Measurements from ENCODE around the gene SDF4.

The SDF4 gene

DNA sequence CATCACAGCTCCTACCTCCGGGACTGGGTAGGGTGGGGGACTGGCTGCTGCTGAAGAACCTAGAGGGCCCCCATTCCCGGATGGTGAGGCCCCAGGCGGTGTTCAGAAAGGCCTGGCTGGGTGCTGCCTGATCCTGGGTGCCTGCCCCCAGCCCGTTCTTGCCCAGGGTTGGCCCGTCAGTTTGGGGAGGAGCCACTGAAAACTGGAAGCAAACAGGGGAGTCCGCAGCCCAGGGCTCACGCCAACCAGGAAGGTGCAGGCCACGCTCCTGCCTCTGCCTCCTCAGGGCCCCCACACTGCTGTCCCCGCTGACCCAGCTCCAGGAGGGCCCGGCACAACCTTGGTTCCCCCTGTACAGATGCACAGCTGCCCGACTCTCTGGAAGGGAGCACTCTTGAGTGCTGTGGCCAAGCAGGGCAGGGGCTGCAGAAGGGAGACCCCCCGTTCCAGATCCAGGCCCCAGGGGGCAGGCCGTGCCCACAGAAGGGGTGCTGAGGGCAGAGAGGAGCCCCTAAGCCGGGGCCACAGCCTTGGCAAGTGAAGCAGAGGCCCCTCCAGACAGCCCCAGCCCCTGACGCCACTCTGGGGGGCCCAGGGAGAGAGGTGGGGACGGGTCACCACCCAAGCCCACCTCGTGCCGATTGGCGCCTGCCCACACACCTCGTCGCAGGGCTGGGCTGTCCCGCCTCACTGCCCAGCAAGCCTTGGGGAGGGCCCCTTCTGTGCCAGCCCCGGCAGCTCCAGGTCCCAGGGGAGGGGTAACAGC, 9.2 kb upstream of the SDF4 start:
- DNase-seq, result no peak

DNA sequence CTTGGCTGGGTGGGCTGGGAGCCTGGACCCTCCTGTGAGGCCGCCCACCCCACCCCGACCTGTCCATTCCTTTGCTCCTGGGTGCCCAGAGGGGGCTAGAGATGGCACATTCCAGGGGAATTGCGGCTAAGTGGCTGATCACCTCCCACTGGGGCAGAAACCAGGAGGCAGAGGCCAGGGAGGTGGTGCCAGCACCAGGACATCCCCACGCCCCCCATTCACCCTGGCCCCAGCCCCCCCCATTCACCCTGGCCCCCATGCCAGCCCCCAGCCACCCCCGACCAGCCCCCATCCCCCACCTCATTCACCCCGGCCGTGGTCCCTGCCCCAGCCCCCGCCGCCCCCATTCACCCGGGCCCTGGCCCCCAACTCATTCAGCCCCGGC, 8.5 kb upstream of the SDF4 start:
- DNase-seq, result no peak

DNA sequence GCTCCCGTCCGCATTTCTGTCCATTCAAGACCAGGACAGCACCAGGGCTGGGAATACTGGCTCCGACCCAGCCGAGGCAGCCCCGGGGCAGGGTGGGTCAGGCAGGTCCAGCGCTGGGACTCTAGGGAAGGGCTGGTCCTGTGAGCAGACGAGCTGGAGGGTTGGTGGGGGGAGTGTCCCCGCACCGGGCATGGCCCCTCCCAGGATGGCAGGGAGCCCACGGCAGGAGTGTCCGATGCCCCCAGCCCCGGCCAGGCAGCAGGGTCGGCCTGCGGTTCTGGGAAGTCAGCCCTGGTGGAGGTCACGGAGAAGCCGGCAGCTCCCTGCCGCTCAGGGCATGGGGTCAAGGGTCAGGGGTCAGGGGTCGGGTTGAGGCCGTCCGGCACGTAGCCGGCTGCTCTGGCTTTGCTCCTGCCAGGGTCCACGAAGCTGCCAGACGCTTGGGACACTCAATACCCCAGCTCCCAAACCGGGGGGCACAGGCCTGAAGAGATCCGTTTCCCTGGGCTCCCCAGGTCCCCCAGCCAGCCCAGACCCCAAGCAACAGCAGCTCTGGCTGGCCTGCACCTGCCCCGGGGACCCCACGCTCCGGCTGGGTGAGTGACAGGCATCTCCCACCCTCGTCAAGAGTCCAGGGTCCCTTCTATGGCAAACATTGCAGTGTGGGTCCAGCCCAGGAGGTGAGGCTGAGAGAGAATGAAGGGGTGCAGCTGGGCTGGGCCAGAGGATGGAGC, 8.0 kb upstream of the SDF4 start:
- DNase-seq, result no peak

DNA sequence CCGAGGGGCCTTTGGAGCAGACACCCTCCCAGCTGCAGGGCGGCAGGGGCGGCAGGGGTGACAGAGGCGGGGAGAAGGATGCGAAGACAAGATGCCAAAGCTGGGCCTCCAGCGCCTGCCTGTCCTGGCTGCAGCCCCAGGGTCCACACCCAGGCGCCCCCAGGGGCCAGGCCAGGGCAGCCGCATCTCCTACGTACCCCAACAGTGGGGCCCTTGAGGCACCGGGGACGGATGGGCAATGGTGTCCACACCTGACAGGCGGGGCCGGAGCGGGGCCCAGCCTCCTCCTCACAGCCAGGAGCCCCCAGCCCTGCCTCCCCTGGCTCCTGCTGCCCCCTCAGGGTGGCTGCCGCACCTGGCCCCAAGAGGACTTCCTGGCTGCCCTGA, 7.4 kb upstream of the SDF4 start:
- no peak for DNase-seq

DNA sequence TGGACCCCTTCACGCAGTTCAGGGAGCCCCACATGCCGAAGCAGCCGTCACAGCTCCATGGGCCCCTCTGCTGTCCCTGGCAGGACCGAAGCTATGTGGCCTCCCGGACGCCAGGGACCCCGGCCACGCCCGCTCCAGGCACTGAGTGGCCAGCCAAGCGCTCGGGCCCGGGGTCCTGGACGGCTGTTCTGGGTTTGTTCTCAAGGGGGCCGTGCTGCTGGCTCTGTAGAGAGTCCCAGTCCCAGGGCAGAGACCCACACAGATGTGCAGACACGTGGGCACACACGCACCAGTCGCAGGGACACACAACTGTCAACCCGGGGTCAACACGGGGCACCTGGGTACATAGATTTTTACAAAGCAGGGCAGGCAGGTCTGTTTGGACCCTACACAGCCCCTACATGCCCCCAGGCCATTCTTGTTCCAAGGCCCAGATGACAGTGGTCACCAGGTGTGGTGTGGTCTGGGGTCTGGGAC, 6.9 kb upstream of the SDF4 start:
- DNase-seq, result no peak

DNA sequence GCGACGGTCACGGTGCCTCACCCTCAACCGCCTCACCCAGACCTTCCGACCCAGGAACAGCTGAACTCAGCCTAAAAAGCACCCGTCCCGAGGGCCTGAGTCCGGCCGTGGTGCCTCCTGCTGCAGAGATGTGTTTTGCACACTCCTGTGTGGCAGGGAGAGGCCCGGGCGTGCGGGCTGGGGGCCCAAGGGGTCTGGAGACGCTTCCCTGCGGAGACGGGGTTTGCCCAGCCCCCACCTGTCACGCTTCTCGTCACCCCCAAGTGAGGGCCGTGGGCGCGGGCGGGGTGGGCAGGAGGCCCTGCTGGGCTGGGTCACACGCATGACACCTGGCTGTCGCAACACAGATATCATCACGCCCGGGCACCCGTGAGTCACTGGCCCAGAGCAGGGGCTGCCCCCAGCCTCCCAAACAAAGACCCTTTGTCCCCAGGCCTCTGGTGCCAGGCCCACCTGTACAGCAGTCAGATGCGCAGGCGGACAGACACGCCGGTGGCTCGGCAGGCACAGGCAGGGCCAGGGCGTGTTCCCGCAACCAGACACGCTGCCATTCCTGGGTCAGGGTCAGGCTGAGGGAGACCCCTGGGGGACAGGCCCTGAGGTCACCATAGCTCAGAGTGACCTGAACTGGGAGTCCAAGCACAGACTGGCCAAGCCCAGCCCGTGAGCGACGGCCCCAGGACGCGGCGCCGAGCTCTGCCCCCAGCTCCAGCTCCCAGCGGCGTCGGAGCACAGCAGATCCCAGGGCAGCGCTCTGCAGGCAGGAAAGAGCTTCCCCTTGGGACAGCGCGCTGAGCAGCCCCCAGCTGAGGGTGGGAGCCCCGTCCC, 6.3 kb upstream of the SDF4 start:
- no peak for DNase-seq

DNA sequence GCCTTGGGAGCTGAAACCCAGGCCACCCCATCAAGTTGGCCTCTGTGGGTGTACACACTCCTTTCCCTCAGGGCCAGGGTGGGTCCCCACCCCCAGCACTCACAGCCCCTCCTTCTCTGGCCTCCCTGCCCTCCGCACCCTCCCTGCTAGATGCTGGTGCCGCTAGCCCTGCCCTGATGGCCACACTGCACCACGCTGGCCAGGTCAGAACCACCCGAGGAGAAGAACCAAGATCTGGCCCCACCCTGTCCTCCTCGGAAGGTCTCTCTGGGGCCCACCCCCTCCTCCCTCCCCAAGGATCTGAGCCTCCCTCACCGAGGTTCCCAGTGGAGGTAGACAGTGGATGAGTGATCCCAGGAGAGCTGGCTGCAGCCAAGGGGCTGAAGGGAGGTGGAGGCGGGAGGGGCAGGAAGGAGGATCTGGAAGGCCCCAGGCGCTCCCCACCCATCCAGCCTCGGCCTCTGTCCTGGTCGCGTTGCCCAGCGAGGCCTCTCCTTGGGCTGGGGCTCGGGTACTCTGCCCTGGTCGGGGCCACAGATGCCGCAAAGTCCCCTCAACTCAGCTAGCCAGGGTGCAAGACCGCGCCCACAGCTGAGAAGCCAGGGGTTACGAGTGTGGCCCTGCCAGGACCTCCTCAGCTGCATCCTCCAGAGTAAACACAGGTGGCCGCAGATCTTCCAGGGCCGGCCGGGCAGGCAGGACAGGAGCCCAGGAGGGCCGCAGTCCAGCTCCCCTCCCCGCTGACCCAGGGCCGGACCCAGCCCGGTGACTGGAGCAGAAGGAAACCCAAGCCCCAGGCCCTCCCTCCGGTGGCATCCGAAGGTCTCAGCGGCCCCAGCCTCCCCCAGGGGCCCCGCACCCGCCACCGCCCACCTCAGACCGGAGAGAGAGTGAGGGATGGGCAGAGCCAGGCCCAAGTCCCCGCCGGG, 5.4 kb upstream of the SDF4 start:
- DNase-seq, result no peak

DNA sequence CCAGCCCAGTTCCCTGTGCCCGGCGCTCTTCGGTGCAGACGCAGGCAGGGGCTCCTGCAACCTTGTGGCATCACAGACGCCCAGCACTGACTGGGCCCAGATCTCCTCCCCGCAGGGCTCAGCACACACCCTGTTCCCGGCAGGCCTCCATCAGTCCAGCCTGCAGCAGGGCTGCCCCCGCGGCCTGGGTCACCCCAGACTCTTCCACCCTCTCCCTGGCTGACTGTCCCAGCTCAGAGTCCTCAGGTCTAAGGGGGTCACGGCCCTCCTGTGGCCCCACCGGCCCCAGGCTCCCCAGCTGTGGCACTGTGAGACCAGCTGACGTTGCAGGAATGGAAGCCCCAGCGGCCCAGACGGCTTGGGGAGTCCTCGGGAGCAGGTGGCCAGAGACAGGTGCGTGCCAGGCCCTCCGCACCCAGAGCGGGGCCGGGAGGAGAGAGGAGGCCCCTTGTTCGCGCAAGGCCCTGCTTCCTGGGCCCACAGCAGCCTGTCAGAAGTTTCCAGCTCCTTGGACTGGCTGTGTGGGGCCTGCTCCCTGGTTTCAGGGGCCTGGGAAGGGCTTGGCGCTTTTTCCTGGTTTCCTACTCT, 4.5 kb upstream of the SDF4 start:
- DNase-seq, result no peak

DNA sequence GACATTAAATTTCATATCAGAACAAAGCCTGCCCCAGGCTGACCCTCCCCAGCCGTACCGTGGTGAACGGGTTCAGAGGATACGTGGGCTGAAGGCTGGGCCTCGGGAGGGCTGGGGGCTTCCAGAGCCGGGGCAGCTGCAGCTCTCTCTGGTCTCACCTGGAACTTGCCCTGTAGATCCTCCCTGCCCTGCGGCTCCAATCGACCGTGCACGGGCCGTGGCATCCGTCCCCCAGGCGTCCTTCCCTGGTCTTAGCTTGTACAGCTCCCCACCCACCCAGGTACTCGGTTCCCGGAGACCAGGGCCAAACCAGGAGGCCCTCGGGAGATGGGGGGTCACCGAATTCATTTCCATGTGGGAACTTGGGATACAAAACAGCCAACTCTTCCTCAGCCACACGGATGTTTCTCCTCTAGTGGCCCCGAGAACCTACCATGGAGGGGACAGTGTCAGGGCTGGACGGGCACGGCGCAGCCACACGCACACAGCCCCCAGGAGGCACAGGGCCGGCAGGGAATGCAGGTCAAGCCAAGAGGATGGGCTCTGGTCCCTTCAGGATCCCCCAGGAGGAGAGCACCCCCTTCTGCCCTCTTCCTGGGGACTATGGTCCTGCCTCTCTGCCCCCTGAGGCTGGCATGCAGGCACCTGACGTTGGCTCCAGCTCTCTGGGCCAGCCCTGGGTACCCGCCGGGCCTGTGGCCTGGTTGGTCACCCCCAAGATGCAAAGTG, 3.4 kb upstream of the SDF4 start:
- DNase-seq, result no peak

DNA sequence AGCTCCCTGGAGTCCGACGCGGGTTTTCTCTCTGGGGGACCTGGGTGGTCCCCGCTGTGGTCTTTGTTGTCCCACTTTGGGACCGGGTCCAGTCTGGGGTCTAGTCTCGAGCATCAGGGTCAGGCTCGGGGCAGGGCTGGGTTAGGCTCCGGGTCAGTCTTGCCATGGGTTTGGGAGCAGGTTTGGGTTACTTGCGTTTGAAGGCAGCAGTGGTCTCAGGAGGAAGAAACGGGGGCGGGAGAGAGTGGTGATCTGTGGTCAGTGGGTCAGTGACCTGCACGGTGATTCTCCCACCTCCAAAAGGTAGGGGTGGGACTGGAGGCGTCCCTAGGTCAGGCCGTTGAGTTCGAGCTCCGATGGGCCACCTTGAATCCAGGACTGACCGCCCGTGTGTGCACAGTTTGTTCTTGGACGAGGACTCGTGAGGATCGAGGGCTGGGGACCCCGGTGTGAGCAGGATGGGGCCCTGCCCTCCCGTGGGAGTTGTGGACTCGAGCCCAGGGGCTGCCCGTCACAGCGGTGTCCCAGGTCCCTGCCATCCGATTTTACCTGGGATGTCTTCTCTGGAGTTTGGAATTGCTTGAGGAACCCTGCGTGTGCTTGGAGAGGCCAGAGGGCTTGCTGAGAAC, 2.5 kb upstream of the SDF4 start:
- DNase-seq, result no peak

DNA sequence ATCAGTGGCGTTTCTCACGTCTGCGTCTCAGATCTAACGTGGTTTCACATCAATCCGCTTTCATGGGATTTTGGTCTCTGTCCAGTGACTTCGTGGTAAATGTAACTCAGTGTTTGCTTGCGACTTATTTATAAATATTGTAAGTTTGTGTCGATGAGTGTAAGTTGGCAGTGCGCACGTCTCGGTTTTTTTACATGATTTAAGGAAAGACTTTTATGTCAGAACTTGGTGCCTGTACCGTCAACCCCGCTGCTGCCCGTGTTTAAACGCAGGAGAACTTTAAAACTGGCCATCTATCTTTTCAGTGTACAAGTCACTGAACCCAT, 1.7 kb upstream of the SDF4 start:
- no peak for DNase-seq

DNA sequence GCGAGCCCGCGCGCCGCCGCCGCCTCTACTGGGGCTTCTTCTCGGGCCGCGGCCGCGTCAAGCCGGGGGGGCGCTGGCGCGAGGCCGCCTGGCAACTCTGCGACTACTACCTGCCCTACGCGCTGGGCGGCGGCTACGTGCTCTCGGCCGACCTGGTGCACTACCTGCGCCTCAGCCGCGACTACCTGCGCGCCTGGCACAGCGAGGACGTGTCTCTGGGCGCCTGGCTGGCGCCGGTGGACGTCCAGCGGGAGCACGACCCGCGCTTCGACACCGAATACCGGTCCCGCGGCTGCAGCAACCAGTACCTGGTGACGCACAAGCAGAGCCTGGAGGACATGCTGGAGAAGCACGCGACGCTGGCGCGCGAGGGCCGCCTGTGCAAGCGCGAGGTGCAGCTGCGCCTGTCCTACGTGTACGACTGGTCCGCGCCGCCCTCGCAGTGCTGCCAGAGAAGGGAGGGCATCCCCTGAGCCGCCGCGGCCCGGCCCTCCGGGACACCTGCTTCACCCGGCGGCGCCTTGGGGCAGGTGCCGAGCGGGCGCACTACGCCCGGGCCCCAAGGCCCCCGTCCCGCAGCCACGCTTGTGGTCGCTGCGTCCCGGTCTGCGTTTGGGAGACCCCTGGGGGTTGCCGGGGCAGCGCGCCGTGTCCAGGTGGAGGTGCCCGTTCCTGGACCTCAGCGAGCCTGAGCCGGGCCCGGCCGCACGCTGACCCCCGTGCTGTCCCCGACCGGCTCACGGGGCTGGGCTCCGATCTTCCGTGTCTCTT, 1.2 kb upstream of the SDF4 start:
- DNase-seq, result no peak

DNA sequence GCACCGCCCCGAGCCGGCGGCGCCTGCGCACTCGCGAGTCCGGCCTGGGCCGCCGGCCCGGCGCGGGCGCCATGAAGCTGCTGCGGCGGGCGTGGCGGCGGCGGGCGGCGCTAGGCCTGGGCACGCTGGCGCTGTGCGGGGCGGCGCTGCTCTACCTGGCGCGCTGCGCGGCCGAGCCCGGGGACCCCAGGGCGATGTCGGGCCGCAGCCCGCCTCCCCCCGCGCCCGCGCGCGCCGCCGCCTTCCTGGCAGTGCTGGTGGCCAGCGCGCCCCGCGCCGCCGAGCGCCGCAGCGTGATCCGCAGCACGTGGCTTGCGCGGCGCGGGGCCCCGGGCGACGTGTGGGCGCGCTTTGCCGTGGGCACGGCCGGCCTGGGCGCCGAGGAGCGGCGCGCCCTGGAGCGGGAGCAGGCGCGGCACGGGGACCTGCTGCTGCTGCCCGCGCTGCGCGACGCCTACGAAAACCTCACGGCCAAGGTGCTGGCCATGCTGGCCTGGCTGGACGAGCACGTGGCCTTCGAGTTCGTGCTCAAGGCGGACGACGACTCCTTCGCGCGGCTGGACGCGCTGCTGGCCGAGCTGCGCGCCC, 501 bp upstream of the SDF4 start, which contains the start of gene B3GALT6:
TSS of gene B3GALT6 (plus strand) at position 30 of the 588 bp plus-strand sequence. CDS start at position 72, 42 bp downstream.
- no peak for DNase-seq

DNA sequence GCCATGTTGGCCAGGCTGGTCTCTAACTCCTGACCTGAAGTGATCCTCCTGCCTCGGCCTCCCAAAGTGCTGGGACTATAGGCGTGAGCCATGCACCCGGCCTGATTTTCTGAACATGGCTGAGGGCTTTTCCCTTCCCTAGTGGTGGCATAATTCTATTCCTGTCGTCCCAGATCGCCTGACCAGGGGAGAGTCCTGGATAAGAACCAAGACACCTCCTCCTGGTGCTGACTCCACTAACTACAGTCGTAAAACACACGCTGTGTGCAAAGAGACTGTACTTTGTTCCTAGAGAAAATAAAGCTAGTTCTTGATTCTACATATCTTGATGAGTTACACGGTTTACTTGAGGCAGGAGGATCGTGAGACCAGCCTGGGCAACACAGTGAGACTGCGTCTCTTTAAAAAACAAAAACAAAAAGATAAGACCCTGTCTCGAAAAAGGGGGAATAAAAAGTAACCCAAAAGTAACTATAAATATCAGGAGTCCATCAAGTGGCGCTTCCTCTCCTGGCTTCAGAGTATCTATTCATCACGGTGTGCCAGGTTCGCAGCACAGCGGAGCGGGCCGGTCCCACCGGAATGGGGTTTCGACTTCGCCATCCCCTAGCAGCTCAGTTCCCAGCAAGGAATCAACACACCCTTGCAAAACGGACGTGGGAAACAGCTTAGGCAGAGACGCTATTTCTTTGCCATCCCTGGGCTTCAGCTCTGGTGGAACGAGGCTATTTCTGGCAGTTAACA, 973 bp downstream of the SDF4 start:
- no peak for DNase-seq

DNA sequence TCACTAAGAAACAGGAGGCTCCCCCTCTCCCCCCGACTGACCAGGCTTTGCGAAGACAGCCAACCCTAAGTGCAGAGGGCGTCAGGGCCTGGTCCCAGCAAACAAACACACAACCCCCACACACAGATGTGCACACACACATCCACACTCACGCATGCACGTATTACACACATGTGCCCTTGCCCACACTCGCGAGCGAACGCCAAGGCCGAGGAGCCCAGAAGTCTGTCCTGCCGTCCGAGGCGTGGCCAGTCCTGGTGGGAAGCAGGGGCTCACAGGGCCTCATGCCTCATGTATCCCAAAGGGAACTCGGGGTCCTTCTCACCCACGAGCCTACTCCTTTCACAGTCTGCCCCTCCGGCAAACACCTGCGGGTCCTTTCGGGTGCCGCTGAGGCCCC, 2.0 kb downstream of the SDF4 start:
- DNase-seq, result no peak

DNA sequence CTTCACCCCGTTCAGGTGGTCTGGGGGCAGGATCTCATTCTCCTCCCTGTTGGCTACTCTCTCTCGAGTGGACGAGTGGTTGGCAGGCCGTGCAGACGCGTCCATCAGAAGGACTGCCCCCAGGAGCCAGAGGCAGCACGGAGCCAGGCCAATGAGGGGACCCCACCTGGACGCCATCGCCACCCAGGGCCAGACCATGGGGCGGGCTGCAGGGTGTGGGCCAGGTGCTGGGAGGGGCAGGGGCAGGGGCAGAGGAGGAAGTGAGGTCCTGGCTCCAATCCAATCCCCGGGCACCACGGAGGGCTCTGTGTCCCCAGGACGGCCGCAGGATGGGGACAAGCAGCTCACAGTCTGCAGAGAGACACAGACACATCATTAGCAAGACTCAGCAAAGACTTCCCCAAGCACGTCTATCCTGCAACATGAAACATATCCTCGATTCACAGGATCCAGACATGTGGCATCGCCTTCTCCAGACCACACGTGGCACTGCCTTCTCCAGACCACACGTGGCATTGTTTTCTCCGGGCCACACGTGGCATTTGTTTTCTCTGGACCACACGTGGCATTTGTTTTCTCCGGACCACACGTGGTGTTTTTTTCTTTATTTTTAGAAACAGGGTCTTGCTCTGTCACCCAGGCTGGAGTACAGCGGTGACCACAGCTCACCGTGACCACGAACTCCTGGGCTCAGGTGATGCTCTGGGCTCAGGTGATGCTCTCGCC, 3.0 kb downstream of the SDF4 start:
- no peak for DNase-seq

DNA sequence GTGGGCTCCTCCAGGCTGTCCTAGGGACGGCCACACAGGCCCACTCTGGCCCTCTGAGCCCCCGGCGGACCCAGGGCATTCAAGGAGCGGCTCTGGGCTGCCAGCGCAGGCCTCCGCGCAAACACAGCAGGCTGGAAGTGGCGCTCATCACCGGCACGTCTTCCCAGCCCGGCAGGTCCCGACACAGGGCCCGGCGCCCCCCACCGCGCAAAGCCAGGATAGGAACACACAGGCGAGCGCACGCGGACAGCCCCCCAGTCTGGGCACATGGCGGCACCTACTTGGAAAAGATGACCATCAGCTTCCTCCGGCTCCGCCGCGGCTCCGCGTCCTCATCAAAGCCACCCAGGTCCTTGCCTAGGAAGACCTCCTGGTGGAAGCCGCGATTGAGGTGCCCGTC, 3.6 kb downstream of the SDF4 start:
- DNase-seq, result no peak

DNA sequence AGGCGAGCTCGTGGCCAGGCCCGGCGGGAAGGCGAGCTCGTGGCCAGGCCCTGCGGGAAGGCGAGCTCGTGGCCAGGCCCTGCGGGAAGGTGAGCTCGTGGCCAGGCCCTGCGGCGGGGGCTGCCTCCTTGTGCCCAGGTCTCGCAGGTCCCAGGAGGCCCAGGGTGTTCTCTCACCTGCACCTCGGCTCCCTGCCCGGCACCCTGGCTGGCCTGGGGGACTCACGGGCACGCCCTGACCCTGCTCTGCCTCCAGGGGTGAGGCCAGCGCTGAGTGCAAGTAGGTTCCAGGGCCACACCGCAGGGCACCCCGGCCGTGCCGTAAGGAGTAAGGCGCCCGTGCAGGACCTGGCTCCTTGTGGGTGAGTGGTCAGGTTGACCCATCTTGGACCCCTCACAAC, 4.4 kb downstream of the SDF4 start:
- no peak for DNase-seq

Measured in NK-92 treated with Interleukin-12 subunit alpha and Interleukin-12 subunit beta, amount 100 ng/mL, for 24 hours (cell line).